Tibial nerve (tissue), 3 donors: ENCODE results near the gene HCN2.

ENCODE experiments used
- POLR2A ChIP-seq, 2 donors: fragments of 450-650 bp; IDR thresholded peaks; one replicate each; pipeline ENCODE4 v1.6.1; 2017; ENCODE audit warnings: antibody characterized with exemption in 2 of 2, mild to moderate bottlenecking in 2 of 2, moderate library complexity in 2 of 2
- TF ChIP-seq, protein P1 (sequence below), 5 experiments: fragments of 200-600 bp in 3 of 5; fragments of 450-650 bp in 2 of 5; sonication (generic) in 3 of 5; IDR thresholded peaks; one replicate each; pipeline ENCODE4 v1.5.1; 2016 to 2019; ENCODE audit warnings: antibody characterized with exemption in 5 of 5, mild to moderate bottlenecking in 3 of 5, moderate library complexity in 2 of 5

GRCh38 chr19:633786-634639 is 44.3 kb downstream of the HCN2 start:
- no peak for TF ChIP-seq POLR2A (IDR thresholded peaks at IDR 0.05)
- TF ChIP-seq, protein P1, sequence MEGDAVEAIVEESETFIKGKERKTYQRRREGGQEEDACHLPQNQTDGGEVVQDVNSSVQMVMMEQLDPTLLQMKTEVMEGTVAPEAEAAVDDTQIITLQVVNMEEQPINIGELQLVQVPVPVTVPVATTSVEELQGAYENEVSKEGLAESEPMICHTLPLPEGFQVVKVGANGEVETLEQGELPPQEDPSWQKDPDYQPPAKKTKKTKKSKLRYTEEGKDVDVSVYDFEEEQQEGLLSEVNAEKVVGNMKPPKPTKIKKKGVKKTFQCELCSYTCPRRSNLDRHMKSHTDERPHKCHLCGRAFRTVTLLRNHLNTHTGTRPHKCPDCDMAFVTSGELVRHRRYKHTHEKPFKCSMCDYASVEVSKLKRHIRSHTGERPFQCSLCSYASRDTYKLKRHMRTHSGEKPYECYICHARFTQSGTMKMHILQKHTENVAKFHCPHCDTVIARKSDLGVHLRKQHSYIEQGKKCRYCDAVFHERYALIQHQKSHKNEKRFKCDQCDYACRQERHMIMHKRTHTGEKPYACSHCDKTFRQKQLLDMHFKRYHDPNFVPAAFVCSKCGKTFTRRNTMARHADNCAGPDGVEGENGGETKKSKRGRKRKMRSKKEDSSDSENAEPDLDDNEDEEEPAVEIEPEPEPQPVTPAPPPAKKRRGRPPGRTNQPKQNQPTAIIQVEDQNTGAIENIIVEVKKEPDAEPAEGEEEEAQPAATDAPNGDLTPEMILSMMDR (IDR thresholded peaks at IDR 0.05): no peak
